NCI-H2107 treated with DMSO at 0.1 percent for 48 hours (cell line): ENCODE data around the gene USP47.
"Not testable (repeated sequence)": the region's sequence is repeated elsewhere in the genome, so short reads cannot be mapped to it uniquely, and the experiment has no call there.

Experiments
- DNase-seq: peaks from one replicate; lab custom pipeline; 2025; ENCODE audit not compliant: unreplicated experiment; lab: John Stamatoyannopoulos, UW

Gene USP47

GRCh38 chr11:11827272-11827671, 14.5 kb upstream of the USP47 start:
- no peak for DNase-seq

- DNase-seq = not testable (repeated sequence)
Observed at GRCh38 chr11:11831406-11831805, 10.4 kb upstream of the USP47 start.

- no peak for DNase-seq
Observed at GRCh38 chr11:11836676-11837231, 5.0 kb upstream of the USP47 start.

DNA sequence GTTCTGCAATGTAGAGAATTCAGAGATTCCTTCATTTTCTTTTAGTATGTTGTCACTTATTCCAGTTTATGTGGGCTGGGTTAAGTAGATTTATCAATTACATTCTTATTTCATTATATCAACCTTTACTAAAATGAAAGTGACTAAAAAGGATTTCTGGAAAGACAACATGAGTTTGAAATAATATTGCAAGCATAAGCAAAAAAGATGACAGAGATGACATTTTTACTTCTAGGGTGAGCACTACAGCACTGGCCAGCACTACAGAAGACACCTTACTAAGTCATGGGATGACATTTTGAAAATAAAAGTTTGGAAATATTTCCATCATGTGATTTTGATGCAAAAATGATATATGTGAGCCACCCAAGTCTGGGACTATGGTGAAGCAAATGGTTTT, 2.1 kb upstream of the USP47 start:
- no peak for DNase-seq

DNA sequence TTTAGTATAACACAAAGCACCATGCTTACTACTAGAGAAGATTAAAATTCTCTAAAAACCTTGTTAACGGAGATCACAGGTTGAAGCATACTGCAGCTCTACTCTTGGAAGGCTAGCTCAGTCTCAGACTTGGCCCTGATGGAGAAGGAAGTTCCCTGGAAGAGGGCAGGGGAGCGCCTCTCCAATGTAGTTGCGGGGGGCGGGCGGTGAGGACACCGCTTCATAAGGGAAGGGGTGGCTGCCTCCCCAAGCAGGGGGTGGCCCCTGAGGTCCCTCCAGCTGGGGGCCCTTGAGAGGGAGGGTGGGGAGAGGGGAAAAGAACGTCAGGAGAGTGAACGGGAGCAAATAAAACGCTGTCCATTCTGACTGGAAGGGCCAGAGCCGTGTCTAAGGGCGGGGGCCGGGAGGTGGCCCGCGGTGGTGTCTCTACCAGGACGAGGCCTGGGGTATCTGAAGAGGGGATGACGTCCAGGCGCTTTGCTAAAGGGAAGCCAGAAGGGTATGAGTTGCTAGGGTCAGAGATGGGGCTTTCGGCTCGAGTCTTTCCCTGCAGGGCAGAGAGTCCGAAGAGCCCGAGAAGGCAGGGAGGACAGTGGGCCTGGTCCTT, 553 bp upstream of the USP47 start:
- peak; percentile 26 for DNase-seq

DNA sequence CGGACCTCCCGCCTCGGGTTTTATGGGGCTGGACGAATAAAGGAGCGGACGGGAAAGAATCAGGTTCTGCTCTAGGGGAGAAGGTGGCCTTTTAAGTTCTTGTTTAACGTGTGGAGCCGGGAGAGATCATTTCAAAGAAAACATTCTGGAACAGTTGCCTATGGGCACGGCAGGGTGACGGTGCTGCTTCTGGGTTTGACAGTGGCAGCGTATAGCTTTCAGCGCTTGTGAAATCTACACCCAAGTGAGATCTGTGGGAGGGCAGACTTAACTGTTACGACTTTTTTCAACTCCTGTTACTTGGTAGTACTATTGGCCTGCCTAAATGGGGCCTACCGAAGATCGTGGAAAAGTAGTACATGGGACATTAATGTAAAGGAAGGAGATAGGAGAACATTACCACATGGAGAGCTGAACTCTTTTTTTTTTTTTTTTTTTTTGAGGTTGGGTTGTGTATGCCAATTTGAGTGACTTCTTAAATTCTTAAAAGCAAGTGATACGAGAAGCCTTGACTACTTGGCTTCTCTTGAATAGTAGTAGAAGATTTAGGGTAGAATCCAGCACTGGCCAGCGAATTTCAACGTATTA, 743 bp downstream of the USP47 start:
- peak; percentile 60 for DNase-seq

- DNase-seq = peak; percentile 11
Observed at GRCh38 chr11:11843211-11843621, 1.4 kb downstream of the USP47 start.

GRCh38 chr11:11843642-11844041, 1.9 kb downstream of the USP47 start:
- DNase-seq = no peak

DNA sequence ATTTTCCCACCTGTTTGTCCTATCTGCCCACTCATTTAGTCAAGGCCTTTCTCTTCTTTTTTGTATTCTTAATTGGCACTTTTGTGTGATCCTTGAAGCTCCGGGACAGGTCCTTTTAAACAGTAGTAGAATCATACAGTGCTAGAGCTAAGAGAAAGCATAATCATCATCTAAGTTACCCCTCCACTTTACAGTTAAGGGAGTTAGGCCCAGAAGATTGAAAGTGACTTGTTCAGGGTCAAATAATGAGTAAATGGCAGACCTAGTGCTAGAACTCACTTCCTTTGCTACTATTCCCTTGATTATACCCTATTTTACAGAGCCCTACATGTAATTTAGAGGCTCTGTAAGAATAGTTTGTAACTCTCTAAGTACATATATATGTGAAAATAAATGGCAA, 2.5 kb downstream of the USP47 start:
- DNase-seq = no peak

DNA sequence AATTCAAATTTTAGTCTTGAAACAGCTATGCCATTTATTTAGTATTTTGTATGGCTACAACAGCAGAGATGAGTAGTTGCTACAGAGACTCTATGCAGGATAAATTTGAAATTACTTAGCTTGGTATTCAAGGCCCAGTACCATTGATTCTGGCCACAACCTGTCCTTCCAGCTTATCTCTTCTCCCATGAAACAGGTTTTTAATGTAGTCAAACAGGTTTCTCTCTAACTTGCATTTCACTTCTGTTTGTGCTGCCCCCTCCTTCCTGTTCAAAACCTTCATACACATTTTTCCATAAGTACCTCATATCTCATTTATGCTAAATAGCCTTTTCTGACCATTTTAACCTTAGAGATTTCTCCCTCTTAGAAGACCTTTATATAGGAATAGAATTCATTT, 3.3 kb downstream of the USP47 start:
- DNase-seq = no peak

GRCh38 chr11:11845551-11845950, 3.8 kb downstream of the USP47 start:
- DNase-seq = no peak

GRCh38 chr11:11847082-11847481, 5.3 kb downstream of the USP47 start:
- no peak for DNase-seq

GRCh38 chr11:11848891-11849746, 7.3 kb downstream of the USP47 start:
- peak; percentile 40 for DNase-seq

GRCh38 chr11:11850668-11851067, 8.9 kb downstream of the USP47 start:
- no peak for DNase-seq

- no peak for DNase-seq
Observed at GRCh38 chr11:11856638-11857037, 14.9 kb downstream of the USP47 start.

DNA sequence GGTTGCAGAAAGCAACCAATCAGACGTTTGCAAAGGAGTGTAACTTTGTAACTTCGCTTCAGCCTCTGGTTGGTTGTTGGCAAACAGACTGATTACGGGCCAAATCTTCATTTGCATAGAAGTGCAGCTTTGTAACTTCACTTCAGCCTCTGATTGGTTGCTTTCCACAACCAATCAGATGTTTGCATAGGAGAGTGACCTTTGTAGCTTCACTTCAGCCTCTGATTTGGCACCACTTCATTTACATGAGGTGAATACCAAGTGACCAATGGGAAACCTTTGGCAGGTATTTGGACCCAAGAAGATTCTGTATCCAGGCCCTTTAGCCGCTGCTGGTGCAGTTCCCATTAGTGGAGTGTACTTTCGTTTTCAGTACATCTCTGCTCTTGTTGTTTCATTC, 16.0 kb downstream of the USP47 start:
- DNase-seq = no peak

DNA sequence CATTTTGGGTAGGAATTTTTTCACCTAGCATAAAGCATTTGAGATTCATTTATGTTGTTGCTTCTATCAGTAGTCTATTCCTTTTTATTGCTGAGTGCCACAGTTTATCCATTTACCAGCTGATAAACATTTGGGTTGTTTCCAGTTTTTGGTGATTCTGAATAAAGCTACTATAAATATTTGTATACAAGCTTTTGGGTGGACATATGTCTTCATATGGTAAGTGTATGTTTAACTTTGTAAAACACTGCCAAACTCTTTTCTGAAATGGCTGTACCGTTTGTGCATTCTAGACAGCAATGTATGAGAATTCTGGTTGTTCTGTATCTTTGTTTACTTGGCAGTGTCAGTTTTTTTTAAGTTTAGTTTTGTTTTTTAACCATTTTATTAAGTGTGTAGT, 16.9 kb downstream of the USP47 start:
- no peak for DNase-seq

- DNase-seq = no peak
Observed at GRCh38 chr11:11860103-11860979, 18.6 kb downstream of the USP47 start.

- no peak for DNase-seq
Observed at GRCh38 chr11:11862999-11863398, 21.2 kb downstream of the USP47 start.

DNA sequence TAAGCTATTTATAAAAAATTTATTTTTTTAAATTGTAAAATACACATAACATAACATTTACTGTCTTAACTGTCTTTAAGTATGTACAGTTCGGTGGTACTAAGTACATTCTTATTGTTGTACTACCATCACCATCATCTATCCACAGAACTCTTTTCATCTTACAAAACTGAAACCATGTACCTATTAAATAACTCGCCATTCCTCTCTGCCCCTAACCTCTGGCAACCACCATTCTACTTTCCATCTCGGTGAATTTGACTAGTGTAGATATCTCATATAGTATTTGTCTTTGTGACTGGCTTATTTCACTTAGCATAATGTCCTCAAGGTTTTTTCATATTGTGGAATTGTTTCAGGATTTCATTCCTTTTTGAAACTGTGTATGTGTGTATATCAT, 22.6 kb downstream of the USP47 start:
- no peak for DNase-seq

DNA sequence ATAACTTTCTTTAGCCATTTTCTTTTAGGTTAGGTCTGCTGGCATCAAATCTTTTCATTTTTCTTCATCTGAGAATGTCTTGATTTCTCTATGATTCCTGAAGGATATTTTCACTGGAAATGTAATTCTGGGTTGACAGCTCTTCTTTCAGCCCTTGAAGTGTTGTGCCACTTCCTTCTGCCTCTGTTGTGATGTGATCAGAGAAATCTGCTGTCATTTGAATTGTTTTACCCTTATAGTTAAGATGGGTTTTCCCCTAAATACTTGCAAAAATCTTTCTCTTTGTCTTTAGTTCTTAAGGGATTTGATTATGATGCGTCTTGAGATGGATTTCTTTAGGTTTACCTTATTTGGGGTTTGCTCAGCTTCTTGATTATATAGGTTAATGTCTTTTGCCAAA, 23.0 kb downstream of the USP47 start:
- no peak for DNase-seq
